IMR-90 (cell line): Measurements from ENCODE around the gene INMT. TPM values are rescaled to one million over a fixed set of nuclear protein-coding genes. Genes with fewer than 3 reads are reported as not detected.

Experiments used
- ATAC-seq: fragments of 200-7000 bp; cut with Tn5 transposase; 2 replicates; pipeline ENCODE4 v1.9.1; 2020; ENCODE audit warnings: low read depth, mild to moderate bottlenecking, moderate library complexity
- BruUV-seq: library from RNA; stranded (reverse); fragments of 400-500 nt; replicated peaks from 2 replicates; lab custom pipeline; 2021; lab: Mats Ljungman, UMichigan
- CTCF ChIA-PET: fragments of 300-600 bp; formaldehyde crosslinking; extraction: SDS; loops from one replicate; lab custom pipeline; 2021; ENCODE audit warnings: antibody characterized with exemption; lab: Yijun Ruan, JAX
- POLR2A ChIA-PET: fragments of 300-600 bp; sonication (Branson Sonifier 250); formaldehyde crosslinking; loops from one replicate; lab custom pipeline; 2022; ENCODE audit warnings: antibody characterized with exemption; ENCODE audit not compliant: unreplicated experiment; lab: Charles Lee
- DNase-seq: peaks from one replicate; pipeline ENCODE4 v3.0.0; 2013
- H2AFZ ChIP-seq: replicated peaks from 2 replicates; pipeline ENCODE3; 2013; ENCODE audit warnings: low read length, mild to moderate bottlenecking; ENCODE audit not compliant: poor library complexity
- H2AK5ac ChIP-seq: 2 replicates; pipeline ENCODE4 v1.6.1; 2013; ENCODE audit warnings: low read depth, low read length, inconsistent platforms
- H2AK9ac ChIP-seq: replicated peaks from 2 replicates; pipeline ENCODE3; 2013; ENCODE audit warnings: mild to moderate bottlenecking, low read depth, low read length, moderate library complexity; ENCODE audit not compliant: poor library complexity
- H2BK120ac ChIP-seq: 2 replicates; pipeline ENCODE4 v1.6.1; 2013; ENCODE audit warnings: low read depth, low read length, inconsistent platforms
- H2BK15ac ChIP-seq: 3 replicates; pipeline ENCODE4 v1.6.1; 2013; ENCODE audit warnings: low read depth, low read length, inconsistent platforms
- H2BK20ac ChIP-seq: 2 replicates; pipeline ENCODE4 v1.6.1; 2013; ENCODE audit warnings: low read depth, mild to moderate bottlenecking, inconsistent platforms, low read length, moderate library complexity
- H2BK5ac ChIP-seq: 2 replicates; pipeline ENCODE4 v1.6.1; 2013; ENCODE audit warnings: mild to moderate bottlenecking, low read depth, low read length, inconsistent platforms; ENCODE audit not compliant: poor library complexity, severe bottlenecking
- H3K14ac ChIP-seq: replicated peaks from 2 replicates; pipeline ENCODE4 v1.6.1; 2013; ENCODE audit warnings: low read depth, low read length, inconsistent platforms
- H3K18ac ChIP-seq: 2 replicates; pipeline ENCODE4 v1.6.1; 2013; ENCODE audit warnings: low read depth, low read length, control low read depth
- H3K23ac ChIP-seq: 2 replicates; pipeline ENCODE4 v1.6.1; 2013; ENCODE audit warnings: low read depth, low read length, inconsistent platforms
- H3K27ac ChIP-seq: 2 replicates; pipeline ENCODE4 v1.5.1; 2013; ENCODE audit warnings: mild to moderate bottlenecking, control low read depth, low read length; ENCODE audit not compliant: insufficient read depth
- H3K27me3 ChIP-seq: 2 replicates; pipeline ENCODE4 v1.6.1; 2013; ENCODE audit warnings: low read length; ENCODE audit not compliant: control insufficient read depth, insufficient read depth
- H3K36me3 ChIP-seq: 2 replicates; pipeline ENCODE4 v1.6.1; 2013; ENCODE audit warnings: low read length, mixed read lengths; ENCODE audit not compliant: control insufficient read depth, insufficient read depth
- H3K4ac ChIP-seq: 2 replicates; pipeline ENCODE4 v1.6.1; 2013; ENCODE audit warnings: low read depth, low read length, inconsistent platforms
- H3K4me1 ChIP-seq: 2 replicates; pipeline ENCODE4 v1.6.1; 2013; ENCODE audit warnings: low read length, mixed read lengths; ENCODE audit not compliant: control insufficient read depth, insufficient read depth
- H3K4me2 ChIP-seq: 2 replicates; pipeline ENCODE4 v1.6.1; 2013; ENCODE audit warnings: low read depth, mild to moderate bottlenecking, control low read depth, low read length, moderate library complexity
- H3K4me3 ChIP-seq: 2 replicates; pipeline ENCODE4 v1.5.1; 2013; ENCODE audit warnings: low read depth, mild to moderate bottlenecking, control low read depth, low read length, moderate library complexity; ENCODE audit not compliant: insufficient read depth
- H3K56ac ChIP-seq: 2 replicates; pipeline ENCODE4 v1.6.1; 2013; ENCODE audit warnings: low read length, inconsistent platforms; ENCODE audit not compliant: insufficient read depth; ENCODE audit errors: extremely low read depth
- H3K79me1 ChIP-seq, 2 experiments: 2 replicates each; pipeline ENCODE4 v1.6.1; 2013; ENCODE audit warnings: low read length in 2 of 2, inconsistent platforms in 1 of 2, low read depth in 1 of 2
- H3K9ac ChIP-seq: 2 replicates; pipeline ENCODE4 v1.6.1; 2013; ENCODE audit warnings: low read depth, low read length, control low read depth
- H3K9me1 ChIP-seq: 2 replicates; pipeline ENCODE4 v1.6.1; 2013; ENCODE audit warnings: low read length, inconsistent platforms; ENCODE audit not compliant: insufficient read depth
- H3K9me3 ChIP-seq: 2 replicates; pipeline ENCODE4 v1.6.1; 2013; ENCODE audit warnings: low read length; ENCODE audit not compliant: control insufficient read depth, insufficient read depth
- H4K20me1 ChIP-seq: 2 replicates; pipeline ENCODE4 v1.6.1; 2013; ENCODE audit warnings: low read length, inconsistent platforms; ENCODE audit not compliant: insufficient read depth
- H4K5ac ChIP-seq: 2 replicates; pipeline ENCODE4 v1.6.1; 2013; ENCODE audit warnings: mild to moderate bottlenecking, low read depth, low read length, control low read depth
- H4K8ac ChIP-seq, 2 experiments: 2 replicates each; pipeline ENCODE4 v1.6.1; 2013; ENCODE audit warnings: low read depth in 2 of 2, low read length in 2 of 2, control low read depth in 1 of 2, inconsistent platforms in 1 of 2
- H4K91ac ChIP-seq: 2 replicates; pipeline ENCODE4 v1.6.1; 2013; ENCODE audit warnings: low read depth, low read length, inconsistent platforms; ENCODE audit not compliant: insufficient read depth
- BHLHE40 ChIP-seq: fragments of 150-350 bp; IDR thresholded peaks from 2 replicates; pipeline ENCODE4 v1.6.1; 2016; ENCODE audit warnings: mild to moderate bottlenecking, low read depth, low read length
- CEBPB ChIP-seq: IDR thresholded peaks from 2 replicates; pipeline ENCODE4 v1.6.1; 2012; ENCODE audit warnings: low read depth, low read length, improper control_type of control experiment
- CHD1 ChIP-seq: IDR thresholded peaks from 2 replicates; pipeline ENCODE4 v1.6.1; 2012; ENCODE audit warnings: low read depth, low read length, improper control_type of control experiment
- FOS ChIP-seq: fragments of 150-350 bp; IDR thresholded peaks from 2 replicates; pipeline ENCODE4 v1.6.1; 2016; ENCODE audit warnings: low read depth, low read length
- MAFK ChIP-seq: IDR thresholded peaks from 2 replicates; pipeline ENCODE4 v1.6.1; 2012; ENCODE audit warnings: low read depth, low read length, improper control_type of control experiment
- MAZ ChIP-seq: IDR thresholded peaks from 2 replicates; pipeline ENCODE4 v1.6.1; 2012; ENCODE audit warnings: low read depth, mild to moderate bottlenecking, low read length, improper control_type of control experiment, moderate library complexity, borderline replicate concordance
- MXI1 ChIP-seq: IDR thresholded peaks from 2 replicates; pipeline ENCODE4 v1.6.1; 2012; ENCODE audit warnings: low read depth, mild to moderate bottlenecking, low read length, moderate library complexity, borderline replicate concordance
- NFE2L2 ChIP-seq: fragments of 150-350 bp; IDR thresholded peaks from 2 replicates; pipeline ENCODE4 v1.6.1; 2016; ENCODE audit warnings: low read depth, mild to moderate bottlenecking, low read length
- POLR2A ChIP-seq: IDR thresholded peaks from 2 replicates; pipeline ENCODE4 v1.6.1; 2012; ENCODE audit warnings: mild to moderate bottlenecking, low read depth, low read length
- RCOR1 ChIP-seq: IDR thresholded peaks from 2 replicates; pipeline ENCODE4 v1.6.1; 2012; ENCODE audit warnings: mild to moderate bottlenecking, low read length, improper control_type of control experiment; ENCODE audit not compliant: insufficient replicate concordance
- RFX5 ChIP-seq: IDR thresholded peaks from 2 replicates; pipeline ENCODE4 v1.8.0; 2012; ENCODE audit warnings: low read depth, mild to moderate bottlenecking, low read length, moderate library complexity
- SMC3 ChIP-seq: fragments of 150-350 bp; IDR thresholded peaks from 2 replicates; pipeline ENCODE4 v1.6.1; 2016; ENCODE audit warnings: low read depth, mild to moderate bottlenecking, antibody characterized with exemption, low read length, moderate library complexity
- WGBS, 2 experiments: methylation state at CpG; one replicate each; pipeline versions ENCODE4 v1.1.5 to v1.1.7; 2013; ENCODE audit warnings: missing lambda C conversion rate in 2 of 2; ENCODE audit not compliant: insufficient read length in 1 of 2; ENCODE audit errors: extremely low coverage in 2 of 2; 5-methylcytosine and 5-hydroxymethylcytosine counted together
- dilution Hi-C: fragments of 300-500 bp; cut with HindIII; formaldehyde crosslinking; loops from one replicate; pipeline ENCODE4 v1.14.3; 2018; ENCODE audit warnings: low sequenced_read_pairs; ENCODE audit not compliant: unreplicated experiment
- in situ Hi-C: fragments of 300-500 bp; cut with MboI; formaldehyde crosslinking; loops from 3 replicates; pipeline ENCODE4 v1.14.3; 2019; ENCODE audit warnings: low sequenced_read_pairs, inconsistent platforms, mixed read lengths
- intact Hi-C: fragments of 100-400 bp; cut with micrococcal nuclease; formaldehyde crosslinking; loops from 2 replicates; pipeline ENCODE4 v1.10.0; 2022
- polyA plus RNA-seq, 3 experiments: library from polyadenylated mRNA; depleted of rRNA; stranded (reverse); fragments of >200 nt; gene quantifications; 2 replicates each; pipeline ENCODE4 v1.2.3, GENCODE V29; 2012; ENCODE audit warnings: low replicate concordance in 1 of 3
- total RNA-seq: library from RNA; depleted of rRNA; stranded (reverse); fragments of >200 nt; gene quantifications from 2 replicates; pipeline ENCODE4 v1.2.3, GENCODE V29; 2012
- TF ChIP-seq, protein P1 (sequence below): conservative IDR thresholded peaks from 2 replicates; pipeline ENCODE4 v1.5.1; 2012; ENCODE audit warnings: mild to moderate bottlenecking, low read depth, low read length, improper control_type of control experiment
- TF ChIP-seq, protein P2 (sequence below): fragments of 150-350 bp; IDR thresholded peaks from 2 replicates; pipeline ENCODE4 v1.6.1; 2017; ENCODE audit warnings: mild to moderate bottlenecking, antibody characterized with exemption, low read length, low read depth

INMT gene
- total and polyA plus RNA-seq, 2 of the 4 experiments (the other 2 are of a cell fraction) = 0.39 to 2.2 TPM

DNA sequence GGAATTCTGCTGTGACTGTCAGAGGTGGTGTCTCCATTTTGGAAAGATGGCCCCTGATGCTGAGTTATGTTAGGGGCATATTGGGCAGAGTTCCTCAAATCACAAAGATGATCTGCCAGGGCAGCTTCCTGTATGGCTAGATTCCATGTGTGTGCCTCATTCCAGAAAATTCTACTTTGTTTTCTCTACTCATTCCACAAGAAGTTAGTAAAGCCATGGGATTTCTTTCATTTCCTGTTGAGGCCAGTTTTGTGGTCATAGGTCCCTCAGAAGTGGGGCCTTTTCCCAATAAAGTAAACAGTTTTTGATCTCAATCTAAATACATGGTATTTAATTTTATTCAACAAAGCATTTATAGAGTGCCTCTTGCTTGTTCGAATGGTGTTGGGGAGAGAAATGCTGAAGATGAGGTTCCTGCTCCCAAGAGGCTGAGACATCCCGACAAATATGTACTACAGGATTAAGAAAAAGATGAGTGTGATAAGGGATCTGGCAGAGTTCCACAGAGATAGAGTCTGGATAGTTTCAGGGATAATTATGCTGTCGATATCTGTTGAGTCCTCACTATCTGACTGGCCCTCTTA lies 52.2 kb downstream of the INMT start:
- Histone ChIP-seq H4K91ac (peak overlapping the region; percentile 81), H3K27ac (peak overlapping the region; percentile 90), H3K23ac (peak overlapping the region; percentile 52; the same call in 1 of the 2 replicates), H3K4me2 (peak overlapping the region; percentile 12), H2BK15ac (peak overlapping the region; percentile 88; the same call in 2 of the 3 replicates), H3K27me3 (peaks cover 4% of the 10 kb centered on the region; the same call in 1 of the 2 replicates), H3K9me1 (peaks cover 26% of the 10 kb centered on the region), H2AFZ (peak overlapping the region; percentile 18), H4K20me1 (peaks cover 11% of the 10 kb centered on the region; the same call in 1 of the 2 replicates), H3K4ac (peak overlapping the region; percentile 89), H3K14ac (peak overlapping the region; percentile 65), H2AK9ac (peak overlapping the region; percentile 83), H3K36me3 (no peaks in the 10 kb centered on the region), H3K18ac (peak overlapping the region; percentile 96), H3K56ac (peak overlapping the region; percentile 47), H4K5ac (peak overlapping the region; percentile 90), H2AK5ac (peak overlapping the region; percentile 93), H3K4me3 (no peak overlapping the region), H2BK120ac (peak overlapping the region; percentile 95), H3K9ac (no peak overlapping the region), H4K8ac (peak overlapping the region; percentile 64 to 92; a peak in 3 of 4 replicates), H2BK5ac (peak overlapping the region; percentile 77), H3K79me1 (peaks cover 0 to 19% of the 10 kb centered on the region in 2 experiments; a peak in 2 of 4 replicates), H2BK20ac (peak overlapping the region; percentile 89), H3K9me3 (no peaks in the 10 kb centered on the region), H3K4me1 (peaks cover 27% of the 10 kb centered on the region)
- peak; percentile 93 for DNase-seq
- 0% methylated on average over 1 of the region's 3 CpGs; no CpG with 5 or more reads in 1 of the 2 experiments for WGBS, 2 experiments
- no TSS peak for BruUV-seq
- ChIA-PET CTCF (interaction anchor here (0.6 to 1.8 kb wide), 4 partner anchors 37 to 318 kb away, joined by 3 to 7 read pairs (median 3); no protein-coding TSS in a partner anchor), POLR2A (no interaction called here)
- dilution Hi-C loops (no loop called here), in situ Hi-C loops (loop anchor here (5.0 kb wide), 3 partner anchors 173 to 933 kb away; no protein-coding TSS in a partner anchor), intact Hi-C loops (loop anchor here (10.0 kb wide), 3 partner anchors 641 to 1401 kb away; no protein-coding TSS in a partner anchor)
- ATAC-seq = peak; percentile 68
- TF ChIP-seq, protein P1, sequence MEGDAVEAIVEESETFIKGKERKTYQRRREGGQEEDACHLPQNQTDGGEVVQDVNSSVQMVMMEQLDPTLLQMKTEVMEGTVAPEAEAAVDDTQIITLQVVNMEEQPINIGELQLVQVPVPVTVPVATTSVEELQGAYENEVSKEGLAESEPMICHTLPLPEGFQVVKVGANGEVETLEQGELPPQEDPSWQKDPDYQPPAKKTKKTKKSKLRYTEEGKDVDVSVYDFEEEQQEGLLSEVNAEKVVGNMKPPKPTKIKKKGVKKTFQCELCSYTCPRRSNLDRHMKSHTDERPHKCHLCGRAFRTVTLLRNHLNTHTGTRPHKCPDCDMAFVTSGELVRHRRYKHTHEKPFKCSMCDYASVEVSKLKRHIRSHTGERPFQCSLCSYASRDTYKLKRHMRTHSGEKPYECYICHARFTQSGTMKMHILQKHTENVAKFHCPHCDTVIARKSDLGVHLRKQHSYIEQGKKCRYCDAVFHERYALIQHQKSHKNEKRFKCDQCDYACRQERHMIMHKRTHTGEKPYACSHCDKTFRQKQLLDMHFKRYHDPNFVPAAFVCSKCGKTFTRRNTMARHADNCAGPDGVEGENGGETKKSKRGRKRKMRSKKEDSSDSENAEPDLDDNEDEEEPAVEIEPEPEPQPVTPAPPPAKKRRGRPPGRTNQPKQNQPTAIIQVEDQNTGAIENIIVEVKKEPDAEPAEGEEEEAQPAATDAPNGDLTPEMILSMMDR = no peak
- TF ChIP-seq, protein P2, sequence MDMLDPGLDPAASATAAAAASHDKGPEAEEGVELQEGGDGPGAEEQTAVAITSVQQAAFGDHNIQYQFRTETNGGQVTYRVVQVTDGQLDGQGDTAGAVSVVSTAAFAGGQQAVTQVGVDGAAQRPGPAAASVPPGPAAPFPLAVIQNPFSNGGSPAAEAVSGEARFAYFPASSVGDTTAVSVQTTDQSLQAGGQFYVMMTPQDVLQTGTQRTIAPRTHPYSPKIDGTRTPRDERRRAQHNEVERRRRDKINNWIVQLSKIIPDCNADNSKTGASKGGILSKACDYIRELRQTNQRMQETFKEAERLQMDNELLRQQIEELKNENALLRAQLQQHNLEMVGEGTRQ = no peak
- TF ChIP-seq POLR2A = no peak
- TF ChIP-seq RCOR1 = peak; percentile 75
- TF ChIP-seq CHD1 = no peak
- TF ChIP-seq MAZ = no peak
- TF ChIP-seq BHLHE40 = peak; percentile 55; the same call in 1 of the 2 replicates
- no peak for TF ChIP-seq NFE2L2
- no peak for TF ChIP-seq RFX5
- TF ChIP-seq MXI1 = no peak
- 0 out of 2 replicates have a peak, but pooled peaks have one; percentile 27 for TF ChIP-seq FOS
- TF ChIP-seq MAFK = peak; percentile 35; the same call in 1 of the 2 replicates
- TF ChIP-seq SMC3 = no peak
- TF ChIP-seq CEBPB = no peak; the same call in 1 of the 2 replicates
